ENCODE measurements around the gene DUS1L.
A peak's percentile ranks its signal among the peaks of the same experiment; 100 is the strongest.

DUS1L gene

DNA sequence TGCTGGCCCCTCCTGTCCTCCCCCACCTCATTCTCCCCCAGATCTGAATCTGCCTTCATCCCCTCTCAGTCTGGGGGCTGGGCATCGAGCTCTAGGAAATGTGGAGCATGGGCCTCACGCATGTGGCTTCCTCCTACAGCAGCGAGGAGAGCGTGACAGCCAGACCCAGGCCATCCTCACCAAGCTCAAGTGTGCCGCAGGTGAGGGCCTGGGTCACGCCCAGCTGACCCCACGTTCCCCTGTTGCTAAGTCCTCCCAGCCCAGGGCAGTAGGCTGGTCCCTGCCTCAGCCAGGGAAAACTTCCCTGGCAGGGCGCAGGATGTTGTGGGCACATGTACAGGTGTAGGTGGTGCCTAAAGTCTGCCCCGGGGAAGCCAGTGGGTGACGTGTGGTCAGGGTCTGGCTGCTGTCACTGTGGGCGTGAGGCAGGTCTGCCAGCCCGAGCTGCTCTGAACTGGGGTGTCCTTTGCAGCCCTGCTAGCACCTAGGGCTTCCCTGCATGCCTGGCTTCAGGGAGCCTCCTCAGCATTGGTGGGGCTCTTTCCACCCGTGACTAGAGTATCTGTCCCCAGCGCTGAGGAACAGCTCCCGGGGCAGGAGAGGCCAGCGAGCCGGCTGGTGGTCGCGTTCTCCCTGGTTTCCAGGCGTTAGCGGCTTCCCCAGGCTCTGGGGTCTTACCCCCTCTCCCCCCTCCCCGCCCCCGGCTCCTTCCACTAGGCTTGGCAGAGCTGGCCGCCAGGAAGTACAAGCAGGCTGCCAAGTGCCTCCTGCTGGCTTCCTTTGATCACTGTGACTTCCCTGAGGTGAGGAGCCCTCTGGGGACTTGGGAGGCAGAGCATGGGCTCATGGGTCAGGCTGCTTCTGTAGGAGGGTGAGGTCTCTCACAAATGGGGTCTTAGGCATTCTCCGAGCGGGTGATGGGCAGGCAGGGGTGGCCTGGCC lies 10.3 kb downstream of the DUS1L start:
- DNase-seq = no peak

- DNase-seq = no peak
Measured at GRCh38 chr17:82054351-82055022, 11.1 kb downstream of the DUS1L start.

- DNase-seq = no peak
Measured at GRCh38 chr17:82053556-82054263, 11.9 kb downstream of the DUS1L start.

GRCh38 chr17:82053130-82053529 lies 12.5 kb downstream of the DUS1L start:
- no peak for DNase-seq

DNA sequence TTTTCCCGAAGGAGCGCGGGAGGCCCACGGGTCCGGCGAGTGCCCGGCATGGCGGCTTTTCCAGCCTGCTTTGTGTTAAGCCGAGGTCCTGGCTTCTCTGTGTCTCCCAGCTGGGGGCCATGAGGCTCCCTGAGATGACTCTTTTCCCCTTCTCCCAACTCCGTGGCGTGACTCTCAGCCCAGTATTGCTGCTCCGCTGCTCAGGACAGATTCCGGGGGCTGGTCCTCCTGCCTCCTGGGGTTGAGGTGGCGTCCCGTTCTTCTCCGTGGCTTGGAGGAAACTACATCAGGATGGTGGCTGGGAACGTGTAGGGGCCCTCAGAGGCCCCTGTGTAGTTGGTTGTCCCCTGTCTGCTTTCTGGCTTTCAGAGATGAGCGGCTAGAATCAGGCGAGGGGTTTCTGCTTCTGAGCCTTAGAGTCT lies 13.0 kb downstream of the DUS1L start:
- no peak for DNase-seq

DNA sequence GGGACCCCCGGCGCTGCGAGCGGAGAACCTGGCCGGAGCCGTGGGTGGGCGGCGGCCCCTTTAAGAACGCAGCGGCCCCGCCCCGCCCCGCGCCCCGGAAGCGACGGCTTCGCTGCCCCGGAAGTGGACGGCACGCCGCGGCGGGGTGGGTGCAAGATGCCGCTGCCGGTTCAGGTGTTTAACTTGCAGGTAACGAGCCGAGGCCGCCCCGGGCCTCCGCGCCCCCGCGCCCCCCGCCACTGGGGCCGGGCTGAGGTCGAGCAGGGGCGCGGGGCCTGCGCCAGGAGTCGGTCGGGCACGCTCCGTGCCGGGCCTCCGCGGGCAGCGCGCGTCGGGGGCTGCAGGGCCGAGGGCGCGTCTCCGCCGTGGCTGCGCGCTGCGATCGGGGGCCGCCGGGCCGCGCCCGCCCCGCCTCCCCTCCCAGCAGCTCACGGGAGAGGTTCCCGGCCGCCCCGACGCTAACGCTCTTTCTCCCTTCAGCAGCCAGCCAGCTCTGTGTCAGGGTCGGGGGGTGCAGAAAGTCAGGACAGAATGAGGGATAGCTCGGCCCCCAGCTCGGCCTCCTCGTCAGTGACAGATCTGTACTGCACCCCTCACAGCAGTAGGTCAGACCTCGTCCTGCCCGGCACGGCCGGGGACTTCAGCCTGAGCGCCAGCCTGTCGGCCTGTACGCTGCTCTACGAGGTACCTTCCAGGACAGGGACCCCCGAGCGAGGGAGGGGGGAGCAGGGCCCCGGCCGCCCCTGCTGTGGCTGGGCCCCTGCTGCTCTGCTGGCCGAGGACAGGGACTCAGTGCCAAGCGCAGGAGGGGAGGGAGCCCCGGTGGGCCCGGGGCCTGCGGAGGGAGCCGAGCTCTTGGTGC lies 13.6 kb downstream of the DUS1L start, which contains the start of the genes GPS1 and RFNG:
Gene GPS1 (plus strand): TSS at position 123 of the 862 bp plus-strand sequence. CDS start 34 bp downstream, at position 157.
Gene RFNG (minus strand): TSS at position 36 of the 862 bp plus-strand sequence. CDS start 45 bp downstream, outside the sequence.
- peak; percentile 48 for DNase-seq

- no peak for DNase-seq
Measured at GRCh38 chr17:82050761-82051641, 14.6 kb downstream of the DUS1L start.

DNA sequence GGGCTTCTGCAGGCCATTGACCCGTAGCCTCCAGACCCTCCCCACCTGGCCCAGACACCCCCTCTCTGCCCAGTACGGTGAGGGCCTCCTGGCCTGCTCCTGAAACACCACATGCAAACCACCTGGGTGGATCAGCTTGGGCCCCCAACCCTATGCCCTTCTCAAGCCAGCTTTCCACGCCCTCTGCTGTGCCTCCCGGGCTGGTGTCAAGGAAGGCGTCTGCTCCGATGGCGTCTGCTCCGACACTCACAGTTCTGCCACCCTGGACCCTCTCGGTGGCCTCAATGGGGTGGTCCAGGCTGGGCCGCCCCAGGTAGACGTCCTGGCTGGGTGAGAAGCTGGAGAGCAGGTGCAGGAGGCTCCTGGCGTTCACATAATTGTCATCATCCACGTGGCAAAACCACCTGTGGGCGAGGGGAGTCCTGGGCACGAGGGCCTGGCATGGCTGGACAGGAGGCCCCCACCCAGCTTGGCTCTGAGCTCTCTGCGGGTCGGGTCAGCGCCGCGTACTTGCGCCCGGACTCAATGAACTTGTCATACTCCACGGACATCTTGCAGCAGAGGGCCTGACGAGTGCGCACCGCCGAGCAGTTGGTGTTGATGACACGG lies 15.3 kb downstream of the DUS1L start:
- DNase-seq = no peak

GRCh38 chr17:82049521-82049971 lies 16.1 kb downstream of the DUS1L start:
- no peak for DNase-seq

DNA sequence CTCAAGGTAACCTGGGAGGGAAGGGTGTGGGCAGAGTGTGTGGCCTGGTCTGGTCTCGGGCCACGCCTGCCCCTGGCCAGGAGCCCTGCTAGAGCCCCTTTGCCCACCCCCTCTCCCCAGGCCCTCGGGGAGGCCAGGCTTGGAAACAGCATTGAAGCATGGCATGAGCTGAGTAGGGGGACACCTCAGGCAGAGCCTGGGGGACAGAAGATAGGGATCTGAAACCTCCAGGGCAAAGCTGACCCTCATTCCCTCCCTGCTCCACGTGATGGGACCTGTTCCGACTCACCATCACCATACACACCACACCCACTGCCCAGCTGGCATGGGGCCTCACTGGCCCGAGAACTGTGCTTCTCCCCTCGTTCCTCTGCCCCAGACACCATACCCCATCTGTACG lies 16.5 kb downstream of the DUS1L start:
- DNase-seq = no peak

GRCh38 chr17:82048571-82048971 lies 17.0 kb downstream of the DUS1L start:
- no peak for DNase-seq

GRCh38 chr17:82047914-82048570 lies 17.6 kb downstream of the DUS1L start:
- DNase-seq = no peak

DNA sequence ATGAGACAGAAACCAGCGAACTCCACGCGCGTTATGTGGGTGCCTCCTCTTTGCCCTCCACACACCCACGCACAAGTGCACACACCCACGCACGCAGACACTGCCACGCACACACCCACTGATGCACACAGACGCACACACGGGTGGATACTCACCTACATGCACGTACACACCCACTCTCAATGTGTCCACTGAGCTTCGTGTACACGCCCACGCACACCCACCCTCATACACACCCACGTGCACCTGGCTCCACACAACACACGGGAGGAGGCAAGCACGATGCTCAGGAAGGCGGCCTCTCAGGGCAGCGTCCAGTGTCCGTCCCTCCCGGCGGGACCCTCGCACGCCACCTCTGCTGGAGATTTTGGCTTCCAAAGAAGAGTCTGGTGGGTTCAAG lies 18.2 kb downstream of the DUS1L start:
- DNase-seq = no peak

DNA sequence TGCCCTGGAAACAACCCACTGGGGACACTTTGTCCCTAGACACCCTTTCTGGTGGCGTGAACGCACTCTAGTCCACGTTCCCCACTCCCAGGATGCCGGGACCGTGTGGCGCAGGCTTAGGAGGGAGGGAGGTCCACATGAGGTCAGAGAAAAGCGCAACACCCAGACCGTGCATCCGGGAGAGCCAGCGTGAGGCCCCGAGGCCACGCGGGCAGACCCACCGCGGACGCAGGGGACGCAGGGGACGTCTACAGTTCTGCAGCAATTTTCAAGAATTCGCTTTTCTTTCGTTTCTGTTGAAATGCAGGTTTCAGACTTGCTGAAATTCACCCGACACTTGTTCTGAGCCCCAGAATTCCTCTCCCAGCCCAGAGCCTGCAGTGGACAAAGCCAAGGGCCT lies 18.7 kb downstream of the DUS1L start:
- DNase-seq = no peak

GRCh38 chr17:82045936-82046484 lies 19.6 kb downstream of the DUS1L start:
- no peak for DNase-seq

DNA sequence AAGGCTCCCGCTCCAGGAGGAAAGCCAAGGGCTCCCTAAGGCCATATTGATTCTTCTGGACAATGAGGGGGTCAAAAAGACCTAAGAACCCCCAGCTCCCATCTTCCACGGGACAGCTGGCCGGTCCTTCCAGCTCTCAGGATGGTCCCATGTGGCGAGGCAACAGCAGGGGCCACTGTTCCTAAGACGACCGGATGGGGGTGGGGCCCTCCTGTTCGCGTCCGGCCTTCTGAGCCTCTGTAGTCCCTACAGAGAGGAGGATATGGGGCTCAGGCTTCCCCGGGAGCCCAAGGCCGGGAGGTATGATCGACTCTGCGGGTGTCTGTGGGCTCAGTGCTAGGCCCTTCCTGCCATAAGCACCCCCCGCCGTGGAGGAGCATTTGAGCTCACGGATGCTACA lies 22.1 kb downstream of the DUS1L start:
- DNase-seq = no peak

DNA sequence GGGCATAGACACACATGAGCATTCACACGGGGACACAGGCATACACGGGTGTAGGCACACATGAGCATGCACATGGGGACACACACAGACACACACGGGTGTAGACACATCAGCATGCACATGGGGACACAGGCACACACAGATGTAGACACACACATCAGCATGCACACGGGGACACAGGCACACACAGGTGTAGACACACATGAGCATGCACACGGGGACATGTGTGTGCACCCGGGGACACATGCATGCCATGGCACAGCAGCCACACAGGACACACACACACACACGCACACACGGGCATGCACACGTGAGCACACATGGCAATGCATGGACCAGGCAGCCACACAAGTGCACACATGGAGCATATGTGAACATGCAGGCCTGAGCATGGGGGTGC lies 23.0 kb downstream of the DUS1L start:
- DNase-seq = no peak

- no peak for DNase-seq
Measured at GRCh38 chr17:82041144-82041814, 24.3 kb downstream of the DUS1L start.

- DNase-seq = no peak
Measured at GRCh38 chr17:82039695-82040299, 25.8 kb downstream of the DUS1L start.

Measured in NK-92 treated with Interleukin-12 subunit alpha and Interleukin-12 subunit beta, amount 100 ng/mL, for 24 hours (cell line).